Femur (tissue), 1 donor: ENCODE data around the gene DSG3.

Experiments
- DNase-seq: peaks from one replicate; pipeline ENCODE4 v3.0.0-alpha.2; 2017

Gene DSG3

GRCh38 chr18:31436825-31437224, 10.7 kb upstream of the DSG3 start:
- DNase-seq = no peak

- DNase-seq = no peak
Measured at GRCh38 chr18:31438402-31438801, 9.1 kb upstream of the DSG3 start.

- no peak for DNase-seq
Measured at GRCh38 chr18:31439807-31440325, 7.7 kb upstream of the DSG3 start.

DNA sequence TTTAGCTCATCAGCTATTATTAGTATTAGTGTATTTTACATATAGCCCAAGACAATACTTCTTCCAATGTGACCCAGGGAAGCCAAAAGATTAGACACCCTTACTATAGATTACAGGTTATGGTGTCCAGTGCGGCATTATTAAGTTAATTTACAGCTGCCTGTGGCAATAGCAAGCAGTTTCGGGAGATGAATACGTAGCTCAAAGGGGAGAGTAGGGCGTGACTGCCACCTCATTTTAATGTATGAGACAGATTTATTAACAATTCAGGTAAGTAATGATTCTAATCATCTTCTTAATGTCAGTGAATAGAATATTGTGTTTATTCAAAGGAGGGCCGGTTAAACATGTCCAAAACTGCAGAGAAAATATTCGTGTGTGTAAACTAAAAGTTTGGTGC, 6.8 kb upstream of the DSG3 start:
- no peak for DNase-seq

DNA sequence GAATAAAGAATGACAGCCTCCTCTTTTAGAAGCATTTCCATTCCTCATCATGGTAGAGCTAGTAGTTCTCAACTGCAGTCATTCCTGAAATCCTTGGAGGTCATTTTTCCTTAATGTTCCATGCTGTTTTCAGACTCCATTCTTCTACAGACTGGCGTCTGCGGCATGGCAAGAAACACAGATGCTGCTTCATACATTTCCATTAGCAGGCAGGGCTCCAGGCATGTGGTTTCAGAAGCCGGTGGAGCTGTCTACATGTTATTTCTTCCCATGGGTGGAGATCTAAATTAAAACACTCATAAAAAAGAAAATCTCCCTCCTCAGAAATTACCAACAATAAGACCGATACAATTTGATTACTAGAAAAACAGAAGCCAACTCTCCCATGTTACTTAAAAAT, 6.0 kb upstream of the DSG3 start:
- no peak for DNase-seq

- DNase-seq = no peak
Measured at GRCh38 chr18:31444142-31444541, 3.4 kb upstream of the DSG3 start.

DNA sequence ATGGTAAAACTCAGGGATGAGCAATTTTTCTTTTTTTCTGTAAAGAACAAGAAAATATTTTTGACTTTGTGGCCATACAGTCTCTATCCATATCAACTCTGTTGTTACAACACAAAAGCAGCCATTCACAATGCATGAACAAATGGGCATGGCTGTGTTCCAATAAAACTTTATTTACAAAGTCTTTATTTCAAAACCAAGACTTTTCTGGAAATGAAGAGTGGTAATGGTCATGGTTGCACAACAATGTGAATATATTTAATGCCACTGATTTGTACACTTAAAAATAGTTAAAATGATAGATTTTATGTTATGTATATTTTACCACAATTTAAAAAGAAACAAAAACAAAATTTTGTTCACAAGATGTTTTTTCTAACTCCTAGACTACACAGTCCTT, 1.6 kb upstream of the DSG3 start:
- no peak for DNase-seq

GRCh38 chr18:31446854-31447253, 687 bp upstream of the DSG3 start:
- DNase-seq = no peak

- DNase-seq = no peak
Measured at GRCh38 chr18:31450409-31450808, 2.9 kb downstream of the DSG3 start.

DNA sequence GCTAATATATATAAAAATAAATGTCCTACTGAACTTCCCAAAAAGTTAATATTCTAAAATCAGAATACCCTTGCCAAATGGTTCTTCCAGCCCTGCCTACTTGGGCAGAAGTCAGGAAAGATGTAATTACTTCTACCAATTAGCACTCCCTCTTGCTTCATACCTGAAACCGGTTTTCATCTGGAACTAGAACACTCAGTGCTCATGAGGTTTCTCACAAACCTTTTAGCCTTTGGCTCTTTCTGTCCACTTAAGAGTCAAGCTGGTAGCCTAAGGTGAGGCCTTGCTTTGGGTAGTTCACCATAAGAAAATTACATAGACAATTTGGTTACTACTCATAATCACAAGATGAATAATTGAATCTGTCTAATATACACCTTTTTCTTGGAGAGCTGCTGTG, 4.1 kb downstream of the DSG3 start:
- DNase-seq = no peak

- no peak for DNase-seq
Measured at GRCh38 chr18:31454066-31454708, 6.6 kb downstream of the DSG3 start.

DNA sequence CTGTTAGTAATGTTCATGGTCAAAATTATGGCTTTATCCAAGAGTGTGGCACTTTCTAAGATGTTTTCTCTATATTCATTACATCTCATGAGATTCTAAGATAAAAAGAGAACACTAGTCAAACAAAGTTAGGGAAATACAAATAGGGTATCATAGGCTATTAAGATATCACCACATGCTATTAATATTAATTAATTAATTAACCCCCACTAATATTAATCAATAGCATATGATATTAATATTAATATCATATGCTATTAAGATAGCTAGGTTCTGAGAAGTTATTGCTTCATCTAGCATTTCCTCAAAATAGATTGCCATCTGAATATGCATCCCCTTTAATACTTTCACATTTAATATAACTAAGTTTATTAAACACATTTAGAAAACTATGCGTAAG, 22.1 kb downstream of the DSG3 start:
- DNase-seq = no peak

- DNase-seq = no peak
Measured at GRCh38 chr18:31478688-31479087, 31.1 kb downstream of the DSG3 start.

DNA sequence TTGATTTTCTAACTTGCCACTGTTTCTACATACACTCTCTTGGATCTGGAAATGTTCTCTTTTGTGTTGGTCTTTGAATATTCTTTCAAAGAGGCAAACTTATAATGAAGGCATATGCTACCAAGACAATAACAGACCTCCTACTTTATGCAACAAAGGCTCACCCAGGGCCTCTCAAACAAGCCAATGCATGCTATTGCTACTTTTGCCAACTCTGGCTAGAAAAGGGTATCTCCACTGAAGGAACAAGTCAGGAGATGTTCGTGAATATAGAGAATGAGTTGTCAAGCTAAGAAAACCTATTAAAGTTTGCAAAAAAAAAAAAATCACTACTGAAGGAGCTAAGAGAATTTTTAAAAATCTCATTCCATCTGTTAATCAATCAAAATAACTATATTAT, 34.5 kb downstream of the DSG3 start:
- DNase-seq = no peak

DNA sequence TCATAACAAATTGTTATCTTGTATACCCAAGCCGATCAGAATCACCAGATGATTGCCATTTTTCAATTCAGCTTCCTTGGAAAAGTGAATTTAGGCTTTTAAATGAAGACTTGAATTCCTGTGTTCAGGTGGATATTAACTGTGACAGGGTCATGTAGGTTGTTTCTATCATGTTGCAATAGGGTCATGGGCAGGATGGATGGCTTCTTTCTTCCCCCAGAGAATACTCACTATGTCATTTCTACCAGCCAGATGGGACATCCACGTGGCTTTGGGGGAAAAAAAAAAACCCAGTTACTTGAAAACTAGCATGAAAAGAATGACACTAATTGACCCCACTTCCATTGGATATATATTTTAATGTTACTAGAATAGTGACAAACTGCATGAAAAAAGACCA, 35.9 kb downstream of the DSG3 start:
- no peak for DNase-seq

GRCh38 chr18:31484461-31484860, 36.9 kb downstream of the DSG3 start:
- no peak for DNase-seq

DNA sequence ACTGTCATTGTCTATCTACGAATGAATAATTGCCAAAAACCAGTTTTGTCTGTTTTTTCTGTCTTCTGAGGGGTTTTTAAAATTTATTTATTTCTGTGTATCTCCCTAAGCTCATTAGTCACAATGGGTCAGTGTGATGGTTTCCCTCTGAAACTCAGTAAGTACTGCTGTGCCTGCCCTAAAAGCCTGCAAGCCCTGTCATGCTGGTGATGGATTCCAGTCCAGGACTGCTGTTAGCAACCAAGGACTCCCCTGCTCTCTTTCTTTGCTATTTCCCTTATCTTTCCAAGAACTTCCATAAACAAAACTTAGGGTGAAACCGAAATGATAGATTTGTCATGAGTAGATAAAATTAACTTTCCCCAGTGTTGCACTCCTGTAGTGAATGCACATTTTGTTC, 38.6 kb downstream of the DSG3 start:
- DNase-seq = no peak

DNA sequence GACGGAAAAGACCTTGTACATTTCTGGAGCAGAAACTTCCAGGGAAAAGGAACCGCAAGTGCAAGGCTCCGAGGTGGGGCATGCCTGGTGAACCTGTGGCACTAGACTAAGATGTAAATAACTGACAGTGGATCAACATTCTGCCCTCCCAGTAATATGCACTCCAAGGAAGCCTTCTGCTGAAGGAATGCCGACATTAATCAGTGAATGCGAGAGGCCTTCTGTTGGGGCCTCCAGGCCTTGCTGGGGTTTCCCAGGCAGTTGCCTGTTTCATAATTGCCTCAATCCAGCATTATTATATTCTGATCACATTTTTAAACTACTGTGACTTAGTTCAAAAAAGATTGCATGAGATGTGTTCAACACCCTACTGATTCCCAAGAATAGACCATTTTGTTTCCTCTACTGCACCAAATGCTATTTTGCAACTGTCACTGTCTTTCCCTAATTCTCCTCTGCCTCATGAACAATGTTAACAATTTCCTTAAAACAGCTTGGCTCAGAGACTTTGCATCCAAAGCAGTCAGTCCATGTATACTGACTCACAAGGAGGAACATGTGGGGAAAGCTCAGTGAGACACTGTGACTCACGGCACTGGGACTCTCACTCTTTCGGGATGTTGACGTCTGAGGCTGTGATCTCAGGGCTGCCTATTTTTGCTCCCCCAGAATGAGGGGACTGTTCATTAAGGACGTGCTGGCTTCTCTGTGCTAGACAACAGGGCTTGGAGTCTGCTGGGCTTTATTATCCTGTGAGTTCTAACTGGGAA, 39.9 kb downstream of the DSG3 start:
- no peak for DNase-seq

- no peak for DNase-seq
Measured at GRCh38 chr18:31489311-31489710, 41.8 kb downstream of the DSG3 start.

DNA sequence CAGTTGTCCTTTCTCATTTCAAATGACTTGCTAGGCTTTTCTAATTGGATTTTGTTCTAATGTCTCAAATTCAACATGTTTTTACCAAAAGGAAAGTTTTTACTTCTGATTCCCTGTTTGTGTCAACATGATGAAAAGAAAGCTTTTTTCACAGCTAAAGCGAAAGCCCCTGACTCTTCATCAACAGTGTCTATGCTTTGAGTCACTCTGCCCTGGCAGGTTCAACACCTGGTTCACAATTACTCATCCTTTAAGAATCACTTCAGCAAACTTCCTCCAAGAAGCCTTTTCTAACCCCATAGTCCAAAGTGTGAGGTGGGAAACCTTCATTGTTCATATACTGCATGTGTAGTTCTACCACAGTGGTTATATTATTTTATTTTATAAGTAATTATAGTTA, 42.8 kb downstream of the DSG3 start:
- no peak for DNase-seq

DNA sequence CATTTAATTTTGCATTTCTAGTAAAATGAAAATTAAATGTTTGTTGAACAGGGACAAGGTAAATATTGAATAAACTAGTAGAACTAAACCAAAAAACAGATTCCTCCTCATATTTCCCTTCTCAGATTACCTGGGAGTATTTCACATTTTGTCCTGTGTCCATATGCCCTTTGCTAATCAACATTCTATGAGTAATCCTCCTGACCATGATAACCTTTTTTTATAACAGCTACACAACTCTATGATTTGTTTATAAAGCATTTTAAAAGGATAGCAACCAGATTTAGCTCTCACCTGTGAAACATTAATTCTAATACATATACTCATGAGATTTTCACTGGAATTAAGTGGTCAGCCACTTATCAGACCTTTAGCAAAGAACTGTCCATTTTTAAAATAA, 43.3 kb downstream of the DSG3 start:
- no peak for DNase-seq

- DNase-seq = no peak
Measured at GRCh38 chr18:31491586-31491985, 44.0 kb downstream of the DSG3 start.

GRCh38 chr18:31492671-31493070, 45.1 kb downstream of the DSG3 start:
- DNase-seq = no peak

- DNase-seq = no peak
Measured at GRCh38 chr18:31493171-31493570, 45.6 kb downstream of the DSG3 start.

GRCh38 chr18:31493941-31494340, 46.4 kb downstream of the DSG3 start:
- no peak for DNase-seq
